CD4-positive, CD25-positive, alpha-beta regulatory T cell (primary cell): ENCODE measurements around the gene PKD2. TPM values are rescaled to one million over a fixed set of nuclear protein-coding genes. Genes with fewer than 3 reads are reported as not detected.
"Not testable (repeated sequence)": the region's sequence is repeated elsewhere in the genome, so short reads cannot be mapped to it uniquely, and the experiment has no call there.

Experiments
- ATAC-seq, 2 donors: fragments of 150-1000 bp; cut with Tn5 transposase; one replicate each; pipeline ENCODE4 v1.10.0; 2021; ENCODE audit warnings: low read depth in 2 of 2, moderate number of reproducible peaks in 2 of 2, moderate library complexity in 1 of 2
- DNase-seq, 3 donors: peaks; one replicate each; pipeline versions ENCODE4 v3.0.0 to v3.0.0-alpha.2; 2012 to 2022; ENCODE audit warnings: mixed read lengths in 1 of 3
- H3K27ac ChIP-seq: one replicate; pipeline ENCODE4 v1.7.0; 2013; ENCODE audit warnings: mild to moderate bottlenecking, low read length; ENCODE audit not compliant: insufficient read depth, poor library complexity, severe bottlenecking
- H3K27me3 ChIP-seq: one replicate; pipeline ENCODE4 v1.7.0; 2013; ENCODE audit warnings: low read length; ENCODE audit not compliant: control insufficient read depth, insufficient read depth
- H3K36me3 ChIP-seq: one replicate; pipeline ENCODE4 v1.7.0; 2013; ENCODE audit warnings: mild to moderate bottlenecking, low read length, moderate library complexity; ENCODE audit not compliant: control insufficient read depth, insufficient read depth
- H3K4me1 ChIP-seq: 2 replicates; pipeline ENCODE4 v1.7.0; 2013; ENCODE audit warnings: mild to moderate bottlenecking, low read length; ENCODE audit not compliant: insufficient read depth, control insufficient read depth, poor library complexity, severe bottlenecking
- H3K4me3 ChIP-seq: one replicate; pipeline ENCODE4 v1.7.0; 2013; ENCODE audit warnings: low read depth, mild to moderate bottlenecking, low read length, moderate library complexity
- H3K9me3 ChIP-seq, 2 experiments: 1 replicate in 1 of 2; 2 replicates in 1 of 2; pipeline ENCODE4 v1.7.0; 2013; ENCODE audit warnings: low read length in 2 of 2, mild to moderate bottlenecking in 1 of 2, moderate library complexity in 1 of 2; ENCODE audit not compliant: control insufficient read depth in 2 of 2
- H3K27ac Mint-ChIP-seq, 3 donors: one replicate each; pipeline ENCODE4 v1.8.0; 2020 to 2022; ENCODE audit warnings: mild to moderate bottlenecking in 3 of 3, mixed read lengths in 3 of 3, moderate library complexity in 2 of 3
- H3K27me3 Mint-ChIP-seq: one replicate; pipeline ENCODE4 v1.8.0; 2022; ENCODE audit warnings: mild to moderate bottlenecking, mixed read lengths
- H3K36me3 Mint-ChIP-seq: one replicate; pipeline ENCODE4 v1.8.0; 2020; ENCODE audit warnings: mixed read lengths
- H3K4me1 Mint-ChIP-seq, 4 donors: one replicate each; pipeline ENCODE4 v1.8.0; 2020 to 2022; ENCODE audit warnings: mixed read lengths in 4 of 4, mild to moderate bottlenecking in 1 of 4
- H3K4me3 Mint-ChIP-seq, 4 donors: one replicate each; pipeline ENCODE4 v1.8.0; 2020 to 2022; ENCODE audit warnings: mild to moderate bottlenecking in 4 of 4, mixed read lengths in 4 of 4, moderate library complexity in 3 of 4
- H3K9me3 Mint-ChIP-seq, 7 donors: one replicate each; pipeline ENCODE4 v1.8.0; 2020 to 2022; ENCODE audit warnings: mixed read lengths in 7 of 7, mild to moderate bottlenecking in 3 of 7, moderate library complexity in 2 of 7
- polyA plus RNA-seq, 4 donors: library from polyadenylated mRNA; unstranded; fragments of 300-500 nt; fragmentation: Illumina TruSeq; gene quantifications; one replicate each; pipeline ENCODE4 v1.2.3, GENCODE V29; 2021
- total RNA-seq: library from RNA; stranded (reverse); gene quantifications from one replicate; pipeline ENCODE4 v1.2.3, GENCODE V29; 2022

Gene PKD2
- total and polyA plus RNA-seq, 5 donors from 2014 or later: 2.0 to 17.3 (median 5.4) TPM

- no peaks in the 10 kb centered on the region for H3K4me1 ChIP-seq
- H3K27ac ChIP-seq: no peak overlapping the region
- ATAC-seq (no peak), DNase-seq (no peak)
- Mint-ChIP-seq H3K4me3 (no peak overlapping the region), H3K4me1 (no peaks in the 10 kb centered on the region), H3K36me3 (no peaks in the 10 kb centered on the region), H3K9me3 (no peaks in the 10 kb centered on the region), H3K27ac (no peak overlapping the region), H3K27me3 (no peaks in the 10 kb centered on the region)
- no peaks in the 10 kb centered on the region for H3K27me3 ChIP-seq
- no peaks in the 10 kb centered on the region for H3K9me3 ChIP-seq
- no peak overlapping the region for H3K4me3 ChIP-seq
- no peaks in the 10 kb centered on the region for H3K36me3 ChIP-seq
These were observed 93.7 kb downstream of the PKD2 start for GRCh38 chr4:88101165-88101564.

- Mint-ChIP-seq H3K9me3 (no peaks in the 10 kb centered on the region), H3K27ac (no peak overlapping the region), H3K4me3 (no peak overlapping the region), H3K36me3 (no peaks in the 10 kb centered on the region), H3K27me3 (no peaks in the 10 kb centered on the region), H3K4me1 (no peaks in the 10 kb centered on the region)
- Histone ChIP-seq H3K4me1 (no peaks in the 10 kb centered on the region), H3K9me3 (no peaks in the 10 kb centered on the region), H3K4me3 (no peak overlapping the region), H3K27ac (no peak overlapping the region), H3K27me3 (no peaks in the 10 kb centered on the region), H3K36me3 (no peaks in the 10 kb centered on the region)
- no peak for DNase-seq
- no peak for ATAC-seq
These were observed 94.6 kb downstream of the PKD2 start for GRCh38 chr4:88102026-88102425.

- H3K4me1 ChIP-seq: no peaks in the 10 kb centered on the region
These were observed 97.6 kb downstream of the PKD2 start for GRCh38 chr4:88104902-88105610.

GRCh38 chr4:88106205-88106604, 98.8 kb downstream of the PKD2 start:
- Mint-ChIP-seq H3K27ac (no peak overlapping the region), H3K4me3 (no peak overlapping the region), H3K36me3 (no peaks in the 10 kb centered on the region), H3K9me3 (no peaks in the 10 kb centered on the region), H3K27me3 (no peaks in the 10 kb centered on the region), H3K4me1 (no peaks in the 10 kb centered on the region)
- ATAC-seq (no peak), DNase-seq (no peak)
- Histone ChIP-seq H3K36me3 (no peaks in the 10 kb centered on the region), H3K9me3 (no peaks in the 10 kb centered on the region), H3K27ac (no peak overlapping the region), H3K27me3 (no peaks in the 10 kb centered on the region), H3K4me1 (no peaks in the 10 kb centered on the region), H3K4me3 (no peak overlapping the region)

More at GRCh38 chr4:88104902-88105610, 97.6 kb downstream of the PKD2 start:
- Mint-ChIP-seq H3K27me3 (no peaks in the 10 kb centered on the region), H3K36me3 (no peaks in the 10 kb centered on the region), H3K4me1 (no peaks in the 10 kb centered on the region), H3K9me3 (no peaks in the 10 kb centered on the region), H3K27ac (no peak overlapping the region), H3K4me3 (no peak overlapping the region)
- no peaks in the 10 kb centered on the region for H3K9me3 ChIP-seq
- no peak for ATAC-seq
- H3K36me3 ChIP-seq: no peaks in the 10 kb centered on the region
- DNase-seq: no peak
- H3K27ac ChIP-seq: no peak overlapping the region
- H3K27me3 ChIP-seq: no peaks in the 10 kb centered on the region
- no peak overlapping the region for H3K4me3 ChIP-seq

GRCh38 chr4:88107406-88108107, 100.1 kb downstream of the PKD2 start:
- H3K4me1 Mint-ChIP-seq: no peaks in the 10 kb centered on the region
- H3K4me3 ChIP-seq: no peak overlapping the region
- no peaks in the 10 kb centered on the region for H3K9me3 Mint-ChIP-seq
- H3K4me1 ChIP-seq: no peaks in the 10 kb centered on the region
- no peak overlapping the region for H3K27ac Mint-ChIP-seq
- ATAC-seq (no peak), DNase-seq (no peak)
- no peaks in the 10 kb centered on the region for H3K9me3 ChIP-seq
- no peaks in the 10 kb centered on the region for H3K27me3 ChIP-seq
- H3K27ac ChIP-seq: no peak overlapping the region
- H3K36me3 ChIP-seq: no peaks in the 10 kb centered on the region
- no peaks in the 10 kb centered on the region for H3K36me3 Mint-ChIP-seq
- H3K27me3 Mint-ChIP-seq: no peaks in the 10 kb centered on the region
- H3K4me3 Mint-ChIP-seq: no peak overlapping the region

- H3K27ac ChIP-seq, H3K9me3 ChIP-seq, H3K4me3 Mint-ChIP-seq, H3K4me3 ChIP-seq, DNase-seq, ATAC-seq, H3K27me3 ChIP-seq, H3K27me3 Mint-ChIP-seq, H3K9me3 Mint-ChIP-seq, H3K36me3 ChIP-seq, H3K4me1 ChIP-seq, H3K4me1 Mint-ChIP-seq, H3K36me3 Mint-ChIP-seq, H3K27ac Mint-ChIP-seq: not testable (repeated sequence)
These were observed 100.7 kb downstream of the PKD2 start for GRCh38 chr4:88108108-88108465.

GRCh38 chr4:88108747-88109122, 101.3 kb downstream of the PKD2 start:
- no peaks in the 10 kb centered on the region for H3K4me1 Mint-ChIP-seq
- H3K9me3 Mint-ChIP-seq: no peaks in the 10 kb centered on the region
- H3K27me3 Mint-ChIP-seq: no peaks in the 10 kb centered on the region
- no peaks in the 10 kb centered on the region for H3K36me3 Mint-ChIP-seq
- Histone ChIP-seq H3K4me1 (no peaks in the 10 kb centered on the region), H3K9me3 (no peaks in the 10 kb centered on the region), H3K27me3 (no peaks in the 10 kb centered on the region), H3K36me3 (no peaks in the 10 kb centered on the region), H3K4me3 (no peak overlapping the region), H3K27ac (no peak overlapping the region)
- H3K27ac Mint-ChIP-seq: no peak overlapping the region
- no peak for DNase-seq
- H3K4me3 Mint-ChIP-seq: no peak overlapping the region
- no peak for ATAC-seq
